Measurements from ENCODE around the gene ZDHHC22.

ZDHHC22 gene

DNA sequence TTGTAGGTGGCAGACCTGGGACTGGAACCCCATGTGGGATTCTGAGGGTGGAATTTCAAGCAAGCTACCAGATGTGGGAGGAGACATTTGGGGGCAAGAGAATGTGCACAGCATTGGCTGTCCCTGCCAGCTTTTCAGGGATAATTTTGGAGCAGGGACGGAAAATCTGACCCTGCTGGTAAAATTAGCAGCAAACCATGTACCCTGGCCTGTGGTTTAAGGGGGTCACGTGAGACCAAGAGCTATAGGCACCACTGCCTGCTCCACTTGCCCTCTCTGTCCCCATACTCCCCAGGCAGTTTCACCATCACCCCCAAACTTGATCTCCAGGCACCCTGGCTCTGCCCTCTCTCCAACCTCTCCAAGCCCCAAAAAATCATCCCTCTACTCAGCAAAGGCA, 13.5 kb upstream of the ZDHHC22 start:
- no peak for DNase-seq

DNA sequence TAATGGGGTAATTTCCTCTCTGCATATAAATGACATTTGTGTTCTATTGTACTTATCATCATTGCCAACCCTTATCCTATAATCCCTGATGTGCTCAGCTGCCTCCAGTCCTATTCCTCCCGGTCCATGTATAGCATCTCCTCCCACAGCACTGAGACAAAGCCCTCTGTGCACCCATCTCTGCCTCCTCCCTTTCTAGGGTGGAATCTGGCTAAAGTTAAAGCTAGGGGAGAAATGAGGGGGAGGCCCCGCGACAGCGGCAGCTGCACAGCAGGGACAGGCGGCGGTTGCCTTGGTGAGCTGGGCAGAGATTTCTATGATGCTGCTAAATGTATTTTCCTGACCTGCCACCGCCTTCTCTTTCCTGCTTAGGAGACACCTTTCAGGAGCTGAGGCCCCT, 12.8 kb upstream of the ZDHHC22 start:
- DNase-seq = no peak

DNA sequence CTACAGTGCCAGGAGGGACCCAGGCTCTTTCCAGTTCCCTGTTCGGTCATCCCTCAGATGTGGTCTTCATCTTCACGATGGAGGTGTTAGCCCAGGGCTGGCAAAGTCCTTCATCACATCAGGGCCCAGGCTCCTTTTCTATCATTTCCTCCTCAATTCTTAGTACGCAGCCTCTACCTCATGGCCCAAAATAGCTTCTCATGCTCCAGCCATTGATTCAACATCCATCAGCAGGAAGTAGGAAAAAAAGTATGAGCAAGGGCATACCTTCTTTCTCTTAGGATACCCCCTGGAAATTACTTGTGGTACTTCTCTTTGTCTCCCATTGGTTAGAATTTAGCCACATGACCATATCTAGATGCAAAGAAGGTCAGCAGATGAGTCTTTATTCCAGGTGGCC, 12.2 kb upstream of the ZDHHC22 start:
- DNase-seq = no peak

DNA sequence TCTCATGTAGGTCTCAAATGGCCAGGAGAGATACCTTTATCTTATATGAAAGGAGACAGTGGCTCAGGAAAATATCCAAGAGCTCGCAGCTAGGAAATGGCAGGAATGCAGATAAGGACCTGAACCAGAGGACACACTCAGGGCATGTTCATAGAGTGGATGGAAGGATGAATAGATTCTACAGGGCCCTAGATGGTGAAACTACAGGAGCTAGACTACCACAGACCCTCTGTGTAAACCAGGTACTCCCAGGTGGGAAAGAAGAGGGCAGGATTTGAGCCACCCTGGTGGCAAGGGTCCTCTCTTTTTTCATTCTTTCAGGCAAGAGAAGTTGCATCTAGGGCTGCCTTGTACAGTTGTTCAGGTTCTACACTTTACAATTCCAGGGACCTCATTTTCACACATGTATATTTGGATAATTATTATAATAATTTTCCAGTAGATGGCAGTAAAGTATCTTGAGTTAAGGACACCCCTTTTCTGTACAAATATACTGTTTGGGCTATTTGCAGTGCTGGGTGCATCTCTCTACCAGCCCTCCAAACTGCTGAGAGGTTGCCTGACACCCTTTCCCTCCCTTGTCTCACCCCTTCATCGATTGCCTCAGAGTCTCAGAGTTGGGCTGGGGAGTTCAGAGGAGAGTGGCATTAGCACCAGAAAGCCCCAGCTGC, 10.5 kb upstream of the ZDHHC22 start:
- DNase-seq = peak; percentile 54

DNA sequence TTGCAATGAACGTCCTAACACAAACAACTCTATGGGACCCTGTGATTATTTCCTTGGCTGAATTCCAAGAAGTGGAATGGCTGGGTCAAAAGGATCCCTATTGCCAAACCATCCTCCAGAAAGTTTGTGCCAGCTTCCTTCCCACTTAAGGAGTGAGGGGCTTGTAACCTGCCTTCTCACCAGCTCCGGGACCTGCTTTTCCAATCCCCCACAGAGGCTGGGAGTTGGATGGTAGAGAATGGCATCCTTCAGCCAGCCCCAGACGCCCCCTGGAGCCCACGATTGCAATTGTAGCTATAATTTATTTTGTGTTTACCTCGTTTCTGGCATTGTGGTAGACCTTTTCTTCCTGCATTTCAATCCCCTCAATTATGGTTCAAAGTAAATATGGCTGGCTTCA, 9.7 kb upstream of the ZDHHC22 start:
- no peak for DNase-seq

DNA sequence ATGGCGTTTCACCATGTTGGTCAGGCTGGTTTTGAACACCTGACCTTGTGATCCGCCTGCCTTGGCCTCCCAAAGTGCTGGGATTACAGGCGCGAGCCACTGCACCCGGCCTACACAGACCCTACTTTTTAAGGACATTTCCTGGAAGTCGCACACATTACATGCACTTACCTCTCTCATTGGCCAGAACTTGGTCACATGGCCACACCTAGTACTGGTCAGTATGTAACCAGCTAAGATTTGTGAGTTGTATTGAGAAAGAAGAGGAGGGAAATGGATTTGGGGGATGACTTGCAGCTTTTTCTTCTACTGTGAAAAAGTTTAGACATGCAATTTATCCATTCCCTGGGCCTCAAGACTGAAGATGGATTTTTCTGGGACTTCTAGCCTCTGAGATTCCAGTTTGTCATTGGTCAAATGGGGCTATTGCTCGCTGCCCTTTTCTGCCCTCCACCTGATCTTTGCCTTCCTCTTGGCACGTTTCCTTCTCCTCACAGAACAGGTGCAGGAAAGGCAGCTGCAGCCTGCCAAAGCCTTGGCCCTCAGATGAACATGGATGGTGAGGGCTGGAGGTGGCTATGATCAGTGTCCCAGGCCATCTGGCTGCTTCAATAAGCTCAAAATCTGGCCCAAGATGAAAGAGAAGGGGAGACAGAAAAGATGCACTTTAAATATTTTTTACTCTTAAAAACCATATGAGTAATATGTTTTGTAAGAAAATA, 7.1 kb upstream of the ZDHHC22 start:
- DNase-seq = no peak

DNA sequence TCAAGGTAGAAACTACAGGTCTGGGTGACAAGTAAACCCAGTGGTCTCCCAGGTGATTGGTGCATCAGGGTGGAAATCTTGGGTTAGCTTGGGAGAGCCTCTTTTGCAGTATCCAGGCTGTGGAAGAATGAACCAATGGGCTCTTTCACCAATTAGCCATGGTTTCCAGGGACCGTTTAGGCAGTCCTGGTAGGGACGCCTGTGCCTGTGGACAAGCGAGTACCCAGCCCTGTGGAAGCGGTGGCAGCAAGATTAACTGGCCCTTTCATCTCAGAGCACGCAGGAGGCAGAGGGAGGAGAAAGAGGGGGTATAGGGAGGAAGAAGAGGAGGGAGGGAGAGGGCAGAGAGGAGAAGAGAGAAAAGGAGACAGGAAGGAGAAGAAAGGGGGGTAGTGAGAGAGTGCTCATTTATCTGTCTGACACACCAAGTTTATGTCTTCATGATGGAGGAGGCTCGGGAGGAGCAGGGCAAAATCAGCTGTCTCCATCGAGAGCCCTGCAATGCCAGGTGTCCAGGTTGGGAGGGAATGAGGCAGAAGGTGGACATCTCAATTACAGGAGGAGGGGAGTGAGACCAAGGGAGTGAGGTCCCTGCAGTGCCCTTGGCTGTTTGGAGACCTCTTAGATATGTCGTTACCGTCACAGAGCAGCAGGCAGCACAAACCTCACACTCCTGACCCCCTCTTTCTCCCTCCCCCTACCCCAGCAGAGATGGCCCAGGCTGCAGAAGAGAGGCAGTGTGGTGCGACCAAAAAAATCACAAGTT, 4.6 kb upstream of the ZDHHC22 start:
- no peak for DNase-seq

DNA sequence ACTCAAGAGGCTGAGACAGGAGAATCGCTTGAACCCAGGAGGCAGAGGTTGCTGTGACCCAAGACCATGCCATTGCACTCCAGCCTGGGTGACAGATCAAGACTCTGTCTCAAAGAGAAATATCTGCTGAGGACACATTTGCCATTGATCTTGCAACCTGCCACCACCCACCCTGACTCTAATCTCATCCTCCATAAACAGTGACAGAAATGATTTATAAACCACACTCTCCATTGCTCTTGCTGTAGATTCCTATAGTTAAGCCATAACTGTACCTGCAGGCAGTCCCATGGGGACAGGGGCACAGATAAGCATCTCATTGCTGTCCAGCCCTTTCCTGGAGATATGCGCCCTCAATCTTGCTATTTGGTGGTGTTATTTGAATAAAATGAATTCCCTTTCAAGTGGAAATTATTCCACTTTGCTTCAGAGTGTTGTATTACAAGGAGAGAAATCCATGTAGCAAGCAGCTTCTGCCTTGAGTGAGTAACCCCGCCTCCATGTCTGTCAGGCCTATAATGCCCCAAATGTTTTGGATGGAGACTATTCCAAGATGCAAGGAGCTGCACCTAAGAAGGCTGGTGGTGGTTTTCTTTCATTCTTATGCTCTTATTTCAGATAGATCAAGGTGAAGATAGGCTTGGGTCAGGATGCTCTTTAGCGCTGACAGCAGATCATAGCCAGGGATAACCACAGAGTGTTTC, 3.0 kb upstream of the ZDHHC22 start:
- no peak for DNase-seq

DNA sequence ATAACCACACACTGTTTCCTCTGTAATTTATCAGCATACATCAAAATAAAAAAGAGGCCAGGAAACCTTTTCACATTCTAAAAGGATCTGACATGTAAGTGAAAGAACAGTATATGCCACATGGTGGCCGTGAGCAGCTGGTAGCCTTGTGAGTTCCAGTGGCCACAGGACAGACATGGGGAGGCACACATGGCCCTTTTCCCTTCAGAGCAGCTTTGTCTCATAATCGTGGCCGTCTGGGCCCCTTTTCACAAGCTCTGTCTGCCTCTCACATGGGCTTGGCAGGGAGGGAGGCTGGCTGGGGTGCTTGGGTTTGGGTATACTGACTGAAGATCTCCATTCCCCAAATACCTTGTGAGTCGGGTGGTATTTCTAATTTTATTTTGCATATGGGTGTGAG, 1.5 kb upstream of the ZDHHC22 start:
- no peak for DNase-seq

DNA sequence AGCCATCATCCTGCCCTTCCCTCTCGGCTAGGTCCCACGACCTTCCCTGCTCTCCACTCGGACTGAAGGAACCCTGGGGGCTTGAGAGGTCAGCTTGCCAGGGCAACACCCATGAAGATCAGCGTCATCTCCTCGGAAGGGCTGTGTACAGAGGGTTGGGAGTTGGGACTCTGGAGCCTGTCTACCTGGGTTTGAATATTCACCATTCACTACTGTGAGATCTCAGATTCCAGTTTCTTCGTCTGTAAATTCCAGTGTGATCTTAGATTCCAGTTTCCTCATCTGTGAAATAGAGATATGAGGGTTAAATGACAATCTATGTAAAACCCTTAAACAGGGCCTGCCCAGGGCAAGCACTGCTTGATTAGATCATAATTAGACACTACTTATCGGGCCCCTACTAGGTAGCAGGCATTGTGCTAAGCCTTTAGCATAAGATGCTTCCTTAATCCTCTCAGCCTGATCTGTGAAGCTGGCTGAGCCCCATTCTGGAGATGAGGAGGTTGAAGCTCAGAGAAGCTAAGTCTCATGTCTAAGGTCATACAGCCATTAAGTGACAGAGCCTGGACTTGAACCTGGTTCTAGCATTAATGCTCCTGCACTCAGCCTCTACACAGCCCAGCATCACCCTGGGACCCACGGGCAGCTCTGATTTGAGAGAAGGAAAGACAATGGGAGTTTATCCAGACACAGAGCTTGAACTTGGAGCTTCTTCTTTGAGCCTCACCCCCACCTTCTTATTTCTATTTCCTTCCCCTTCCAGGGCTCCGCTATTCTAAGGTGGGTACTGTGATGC, 612 bp upstream of the ZDHHC22 start:
- DNase-seq = no peak

DNA sequence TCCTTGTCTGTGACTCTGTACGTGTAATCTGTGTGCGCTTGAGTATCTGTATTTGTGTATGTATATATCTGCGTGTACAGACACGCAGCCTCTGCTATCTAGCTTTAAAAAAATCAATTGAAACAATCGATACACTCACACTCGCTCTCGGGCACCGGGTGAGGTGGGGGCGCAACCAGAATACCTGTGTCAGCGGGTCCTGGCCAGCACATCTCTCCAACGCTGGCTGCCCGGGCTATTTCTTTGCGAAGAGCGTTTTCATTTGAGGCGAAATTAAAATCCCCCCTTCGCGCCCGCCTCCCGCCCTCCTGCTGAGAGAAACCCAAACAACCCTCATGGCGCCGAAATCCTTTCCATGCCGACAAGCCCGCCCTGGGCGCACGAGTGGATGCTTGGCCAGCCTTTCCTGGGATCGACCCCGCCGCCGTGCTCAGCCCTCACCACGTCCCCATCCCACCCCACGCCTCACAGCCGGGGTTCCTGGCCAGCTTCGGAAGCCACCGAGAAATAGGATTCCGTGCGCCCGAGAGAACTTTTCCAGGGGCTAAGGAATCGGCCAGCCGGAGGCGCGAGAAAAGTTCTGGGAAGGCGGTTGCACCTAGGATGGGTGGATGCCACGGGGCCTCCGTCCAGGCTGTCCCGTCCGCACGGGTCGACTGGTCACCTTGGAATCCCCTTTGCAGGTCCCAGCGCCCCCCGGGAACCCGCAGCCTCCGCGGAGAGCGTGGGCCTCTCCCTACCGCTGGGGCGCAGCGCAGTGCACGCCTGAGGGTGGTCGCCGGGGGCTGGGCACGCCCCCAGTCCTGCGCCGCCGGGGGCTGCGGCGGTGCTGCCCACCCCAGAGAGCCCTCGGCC, 1.0 kb downstream of the ZDHHC22 start:
- no peak for DNase-seq

DNA sequence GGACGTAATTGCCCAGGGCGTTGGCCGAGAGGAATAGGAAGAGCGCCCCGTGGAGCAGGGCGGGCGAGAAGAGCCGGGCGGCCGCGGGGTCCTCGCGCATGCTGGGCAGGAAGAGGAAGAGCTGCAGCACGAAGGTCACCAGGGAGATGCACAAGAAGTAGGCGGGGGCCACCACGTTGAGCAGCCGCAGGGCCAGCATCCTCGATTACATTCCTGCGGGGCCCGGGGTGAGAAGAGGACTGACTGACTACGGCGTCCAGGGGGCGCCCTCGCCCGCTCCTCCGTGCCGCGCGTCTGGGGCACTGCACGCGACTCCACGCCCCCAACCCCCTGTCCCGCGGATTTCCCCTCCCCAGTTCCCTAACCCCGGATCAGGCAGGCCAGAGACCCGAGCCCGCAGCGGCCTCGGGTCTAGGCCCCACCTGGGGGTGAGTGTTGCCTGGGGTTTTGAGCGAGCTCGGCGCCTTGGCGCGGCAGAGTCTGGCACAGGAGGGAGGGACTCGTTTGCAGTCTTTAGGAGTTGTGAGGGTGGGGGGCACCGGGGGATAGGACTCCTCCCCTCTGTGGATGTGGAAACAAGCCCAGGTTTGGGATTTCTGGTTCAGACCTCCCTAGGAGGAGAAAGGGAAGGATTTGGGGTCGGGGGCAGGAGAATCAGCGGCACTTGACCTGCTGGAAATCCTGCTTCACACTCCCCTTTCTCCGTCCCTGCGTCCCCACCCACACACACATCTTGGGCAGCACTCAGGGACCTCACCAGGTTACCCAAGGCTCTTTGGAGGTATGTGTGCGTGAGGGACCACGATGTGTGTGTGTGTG, 1.8 kb downstream of the ZDHHC22 start:
- DNase-seq = peak; percentile 18

DNA sequence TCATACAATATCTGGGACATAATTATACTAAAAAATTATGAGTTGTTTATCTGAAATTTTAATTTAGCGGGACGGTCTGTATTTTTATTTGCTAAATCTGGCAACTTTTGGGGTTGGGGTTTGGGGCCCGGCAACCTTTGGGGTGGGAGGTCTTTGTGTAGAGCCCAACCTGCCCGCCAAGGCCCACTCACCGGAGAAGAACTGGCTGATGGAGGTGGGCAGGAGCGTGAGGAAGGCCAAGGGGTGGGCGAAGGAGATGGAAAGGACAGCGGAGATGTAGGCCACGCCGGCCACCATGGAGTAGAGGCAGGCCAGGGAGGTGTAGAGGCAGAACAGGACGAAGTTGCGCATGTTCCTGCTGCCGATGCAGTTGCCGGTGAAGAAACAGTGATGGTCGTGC, 2.6 kb downstream of the ZDHHC22 start:
- DNase-seq = no peak

DNA sequence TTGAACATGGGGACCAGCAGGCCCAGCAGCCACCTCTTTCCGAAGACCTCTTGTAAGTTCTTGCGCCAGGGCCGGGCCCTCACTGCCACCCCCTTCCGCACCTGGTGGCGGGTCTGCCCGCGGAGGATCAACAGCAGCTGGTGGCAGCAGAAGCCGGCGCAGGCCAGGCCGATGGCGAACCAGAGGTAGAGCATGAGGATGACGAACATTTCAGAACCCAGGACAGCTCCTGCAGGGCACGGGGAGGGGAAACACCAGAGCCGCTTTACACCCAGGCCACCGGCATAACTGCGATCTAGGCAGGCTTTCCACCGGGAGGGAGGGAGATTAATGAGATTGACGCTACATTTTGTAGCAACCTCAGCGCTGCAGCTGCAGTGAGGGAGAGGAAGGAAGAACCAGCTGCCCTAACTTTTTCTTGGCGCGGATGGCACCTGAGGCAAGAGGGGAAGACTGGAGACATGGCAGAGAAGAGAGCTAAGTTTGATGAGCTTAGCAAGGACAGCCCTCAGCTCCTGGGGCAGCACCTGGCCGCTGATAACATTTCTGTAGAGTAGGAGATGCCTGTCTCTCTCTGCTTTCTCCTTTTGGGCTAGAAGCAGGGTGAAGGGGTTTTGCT, 7.8 kb downstream of the ZDHHC22 start:
- DNase-seq = peak; percentile 47

DNA sequence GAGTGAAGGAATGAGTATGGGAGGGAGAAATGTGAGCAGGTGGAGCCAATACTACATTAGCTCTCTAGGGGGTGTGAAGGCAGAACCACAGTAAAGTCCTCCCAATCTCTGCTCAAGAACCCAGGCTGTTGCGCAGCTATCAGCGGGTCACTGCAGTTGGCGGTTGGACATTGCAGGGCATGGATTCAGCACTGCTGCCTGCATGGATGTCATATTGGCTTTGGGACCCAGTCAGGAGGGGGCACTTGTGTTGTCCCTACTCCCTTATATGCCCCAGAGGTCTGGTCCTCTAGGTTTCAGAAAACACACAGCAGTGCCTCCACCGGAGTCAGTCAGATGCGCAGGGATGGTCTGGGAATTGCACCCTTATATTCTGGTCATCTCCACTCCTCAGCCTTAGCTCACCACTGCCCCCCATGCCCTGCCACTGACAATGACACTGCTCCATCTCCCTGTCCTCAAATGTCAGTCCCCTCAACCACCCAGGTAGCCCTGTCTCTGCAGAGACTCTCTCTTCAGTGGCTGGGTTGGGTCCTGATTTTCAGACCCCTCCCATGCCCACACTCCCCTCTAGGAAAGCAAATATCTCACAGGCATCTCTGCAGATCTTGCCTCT, 9.6 kb downstream of the ZDHHC22 start:
- no peak for DNase-seq

DNA sequence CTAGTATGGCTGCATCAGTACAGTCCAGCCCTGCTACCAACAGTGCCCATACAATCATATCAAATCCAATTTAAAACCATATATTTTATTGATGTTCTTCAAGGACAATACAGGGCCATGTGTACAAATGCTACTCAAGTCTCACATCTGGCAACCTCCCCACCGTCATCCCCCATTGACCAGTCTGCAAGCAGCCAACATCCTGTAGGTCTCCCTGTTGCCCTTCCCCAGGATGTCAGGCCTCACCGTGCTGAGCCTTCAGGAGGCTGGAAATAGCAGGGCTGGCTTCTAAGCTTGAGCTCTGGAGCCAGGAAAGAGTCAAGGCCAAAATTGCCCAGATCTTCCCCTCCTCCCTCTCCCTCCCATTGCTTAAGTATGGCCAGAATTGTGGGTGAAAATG, 10.4 kb downstream of the ZDHHC22 start:
- DNase-seq = no peak

DNA sequence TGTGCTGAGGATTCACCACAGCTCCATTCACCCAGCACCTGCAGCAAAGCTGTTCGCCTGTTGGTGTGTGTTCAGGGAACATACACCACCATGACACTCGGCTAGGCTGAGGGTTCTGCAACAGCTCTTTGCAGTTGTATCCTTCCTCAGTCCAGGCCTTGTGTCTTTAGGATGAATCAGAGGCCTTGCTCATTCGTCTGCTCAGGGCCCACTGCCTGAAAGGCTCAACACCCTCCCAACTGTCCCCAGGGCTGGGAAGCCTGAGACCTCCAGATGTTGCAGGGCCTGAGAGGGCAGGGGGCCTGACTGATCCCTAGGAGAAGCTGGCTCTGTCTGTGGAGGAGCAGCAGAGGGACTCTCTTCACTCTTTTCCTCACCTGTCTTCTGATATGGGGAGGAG, 11.2 kb downstream of the ZDHHC22 start:
- no peak for DNase-seq

DNA sequence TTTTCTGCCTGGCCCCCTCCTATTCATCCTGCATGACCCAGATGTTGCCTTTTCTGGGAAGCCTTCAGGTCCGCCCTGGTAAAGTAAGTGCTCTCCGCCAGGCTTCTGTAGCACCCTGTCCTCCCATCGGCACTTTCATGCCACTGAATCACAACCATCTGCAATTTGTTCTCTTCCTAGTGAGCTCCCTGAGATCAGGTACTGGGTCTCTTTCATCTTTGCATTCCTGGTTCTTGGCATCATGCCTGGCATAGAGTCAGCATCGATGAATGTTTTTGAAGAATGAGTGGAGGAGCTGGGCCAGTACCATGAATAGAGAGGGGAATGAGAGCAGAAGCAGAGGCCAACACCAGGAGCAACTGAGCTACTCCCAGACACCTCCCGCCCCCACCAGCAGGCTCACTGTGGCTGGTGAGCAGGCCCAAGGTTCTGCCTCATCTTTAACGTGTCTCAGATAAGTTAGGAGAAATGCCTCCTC, 13.1 kb downstream of the ZDHHC22 start:
- no peak for DNase-seq

DNA sequence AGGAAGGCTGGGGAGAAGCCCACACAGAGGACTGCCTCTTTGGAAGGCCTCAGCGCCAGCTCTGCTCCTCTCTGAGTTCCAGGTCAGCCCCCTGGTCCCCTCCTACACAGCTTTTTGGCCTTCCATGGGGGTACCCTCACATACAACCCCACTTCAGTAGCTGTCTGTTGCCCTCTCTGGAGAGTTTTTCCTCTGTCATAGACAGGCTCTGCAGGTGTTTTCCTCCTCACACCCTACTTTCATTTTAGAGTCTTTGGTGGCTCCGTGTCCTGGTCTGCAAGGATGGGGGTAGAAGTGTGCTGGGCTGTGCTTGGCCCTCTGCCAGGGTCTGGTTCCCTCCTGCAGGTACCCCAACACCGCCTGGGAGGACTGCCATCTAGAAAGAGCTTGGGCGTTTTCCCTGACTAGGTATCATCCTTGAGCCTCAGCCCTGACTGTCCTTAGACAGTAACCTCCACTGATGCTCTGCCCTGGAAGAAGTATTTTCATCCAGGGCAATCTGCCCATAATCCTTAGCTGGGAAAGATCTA, 15.1 kb downstream of the ZDHHC22 start:
- DNase-seq = no peak

Data from inflammatory macrophage treated with lipopolysaccharide for 4 hours (primary cell).